Stimulated activated CD4-positive, alpha-beta T cell treated with anti-CD3 and anti-CD28 coated beads, TNF-alpha, amount 100 ng/mL, for 1 hour (primary cell): ENCODE results near the gene ZNF552.
"Not testable (repeated sequence)": the region's sequence is repeated elsewhere in the genome, so short reads cannot be mapped to it uniquely, and the experiment has no call there.

Experiments
- DNase-seq, 3 donors: peaks; one replicate each; pipeline ENCODE4 v3.0.0-alpha.2; 2020; ENCODE audit warnings: low read depth in 3 of 3, low spot score in 1 of 3

ZNF552 gene

GRCh38 chr19:57814505-57815246 lies at the start of gene ZNF552:
TSS of gene ZNF552 (minus strand) at chr19:57814913. CDS start at chr19:57814743, 170 bp downstream.
- peak; percentile 29 to 50 (median 42) for DNase-seq

- DNase-seq: not testable (repeated sequence)
These were observed 47.6 kb upstream of the ZNF552 start for GRCh38 chr19:57862351-57862750.

- DNase-seq: not testable (repeated sequence)
These were observed 39.4 kb upstream of the ZNF552 start for GRCh38 chr19:57854117-57854516.

- DNase-seq: not testable (repeated sequence)
These were observed 37.3 kb upstream of the ZNF552 start for GRCh38 chr19:57851812-57852603.

GRCh38 chr19:57850553-57851017 lies 35.9 kb upstream of the ZNF552 start:
- DNase-seq: no peak

GRCh38 chr19:57849666-57850473 lies 35.2 kb upstream of the ZNF552 start, which contains the start of gene ZNF587:
TSS of gene ZNF587 (plus strand) at chr19:57849859. CDS start at chr19:57850039, 180 bp downstream.
- peak; percentile 45 to 60 (median 60) for DNase-seq

GRCh38 chr19:57849162-57849665 lies 34.5 kb upstream of the ZNF552 start:
- not testable (repeated sequence) for DNase-seq

GRCh38 chr19:57847164-57847563 lies 32.5 kb upstream of the ZNF552 start:
- DNase-seq: not testable (repeated sequence)

GRCh38 chr19:57841122-57841763 lies 26.5 kb upstream of the ZNF552 start:
- no peak for DNase-seq

GRCh38 chr19:57838622-57839191 lies 24.0 kb upstream of the ZNF552 start:
- not testable (repeated sequence) for DNase-seq

GRCh38 chr19:57836991-57837390 lies 22.3 kb upstream of the ZNF552 start:
- not testable (repeated sequence) for DNase-seq

- peak in 1 of 3 donors; percentile 27 for DNase-seq
These were observed 15.4 kb upstream of the ZNF552 start, which contains the start of gene ZNF587B for GRCh38 chr19:57830071-57830602. TSS of gene ZNF587B (plus strand) at chr19:57830299. CDS start at chr19:57830529, 230 bp downstream.

GRCh38 chr19:57829316-57829715 lies 14.6 kb upstream of the ZNF552 start:
- DNase-seq: no peak

- no peak for DNase-seq
These were observed 10.8 kb upstream of the ZNF552 start for GRCh38 chr19:57825511-57825910.

GRCh38 chr19:57823608-57824007 lies 8.9 kb upstream of the ZNF552 start:
- DNase-seq: not testable (repeated sequence)

- DNase-seq: not testable (repeated sequence)
These were observed 8.4 kb upstream of the ZNF552 start for GRCh38 chr19:57823155-57823554.

GRCh38 chr19:57821501-57821900 lies 6.8 kb upstream of the ZNF552 start:
- not testable (repeated sequence) for DNase-seq

GRCh38 chr19:57821095-57821494 lies 6.4 kb upstream of the ZNF552 start:
- DNase-seq: not testable (repeated sequence)

GRCh38 chr19:57820599-57820998 lies 5.9 kb upstream of the ZNF552 start:
- DNase-seq: no peak
